Fibroblast of pulmonary artery (primary cell): ENCODE results near the gene NDUFB8.
"Not testable (repeated sequence)": the region's sequence is repeated elsewhere in the genome, so short reads cannot be mapped to it uniquely, and the experiment has no call there.

Experiments used
- DNase-seq: peaks from one replicate; pipeline ENCODE4 v3.0.0-alpha.2; 2010; ENCODE audit warnings: low read depth
- H3K4me3 ChIP-seq: replicated peaks from 2 replicates; pipeline ENCODE4 v1.5.1; 2011; ENCODE audit warnings: low read depth, mild to moderate bottlenecking, control low read depth, low read length, moderate library complexity
- TF ChIP-seq, protein P1 (sequence below): IDR thresholded peaks from 2 replicates; pipeline ENCODE4 v1.5.1; 2011; ENCODE audit warnings: mild to moderate bottlenecking, control low read depth, low read length, inconsistent platforms; ENCODE audit errors: missing control alignments

Gene NDUFB8

DNA sequence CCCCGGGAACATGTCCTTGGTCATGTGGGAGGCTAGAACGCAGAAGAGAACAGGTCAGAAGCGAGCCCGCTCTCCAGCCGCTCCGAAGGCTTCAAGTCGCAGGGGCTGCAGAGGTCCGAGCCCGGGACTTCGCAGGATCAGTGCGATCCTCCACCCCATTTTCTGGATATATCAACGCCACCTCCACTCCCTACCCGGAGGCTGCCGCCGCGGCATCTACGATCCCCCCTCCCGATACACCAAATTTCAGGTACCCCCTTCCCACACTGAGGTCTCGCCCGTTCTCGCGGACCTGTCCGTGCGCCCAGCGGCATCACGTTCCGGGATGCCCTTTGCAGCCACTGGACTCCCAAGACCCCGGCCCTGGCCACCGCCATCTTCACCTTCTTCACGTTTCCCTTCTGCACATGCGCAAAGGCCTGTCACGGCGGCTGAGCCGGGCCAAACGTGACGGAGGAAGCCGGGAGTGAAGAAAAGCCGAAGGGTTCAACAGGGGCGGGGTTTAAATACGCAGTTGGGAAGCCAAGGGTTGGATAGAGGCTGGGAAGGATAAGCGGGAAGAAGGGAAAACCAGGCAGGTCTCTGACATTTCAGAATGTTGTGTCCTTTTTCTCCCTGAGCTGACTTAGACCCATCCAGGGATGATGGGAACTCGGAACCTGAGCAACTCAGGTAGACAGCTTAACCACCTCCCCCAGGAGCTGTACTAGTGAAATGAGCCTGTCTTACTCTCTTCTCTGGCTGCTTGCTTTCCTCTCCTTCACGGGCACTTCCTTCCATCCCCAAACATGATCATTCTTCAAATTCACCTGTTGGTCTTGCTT lies at the start of gene NDUFB8:
Gene NDUFB8 (minus strand): TSS at position 397 of the 824 bp plus-strand sequence. CDS start 20 bp downstream, at position 377.
- H3K4me3 ChIP-seq = peak within 1 kb of the TSS; percentile 99
- DNase-seq = peak; percentile 86
- TF ChIP-seq, protein P1, sequence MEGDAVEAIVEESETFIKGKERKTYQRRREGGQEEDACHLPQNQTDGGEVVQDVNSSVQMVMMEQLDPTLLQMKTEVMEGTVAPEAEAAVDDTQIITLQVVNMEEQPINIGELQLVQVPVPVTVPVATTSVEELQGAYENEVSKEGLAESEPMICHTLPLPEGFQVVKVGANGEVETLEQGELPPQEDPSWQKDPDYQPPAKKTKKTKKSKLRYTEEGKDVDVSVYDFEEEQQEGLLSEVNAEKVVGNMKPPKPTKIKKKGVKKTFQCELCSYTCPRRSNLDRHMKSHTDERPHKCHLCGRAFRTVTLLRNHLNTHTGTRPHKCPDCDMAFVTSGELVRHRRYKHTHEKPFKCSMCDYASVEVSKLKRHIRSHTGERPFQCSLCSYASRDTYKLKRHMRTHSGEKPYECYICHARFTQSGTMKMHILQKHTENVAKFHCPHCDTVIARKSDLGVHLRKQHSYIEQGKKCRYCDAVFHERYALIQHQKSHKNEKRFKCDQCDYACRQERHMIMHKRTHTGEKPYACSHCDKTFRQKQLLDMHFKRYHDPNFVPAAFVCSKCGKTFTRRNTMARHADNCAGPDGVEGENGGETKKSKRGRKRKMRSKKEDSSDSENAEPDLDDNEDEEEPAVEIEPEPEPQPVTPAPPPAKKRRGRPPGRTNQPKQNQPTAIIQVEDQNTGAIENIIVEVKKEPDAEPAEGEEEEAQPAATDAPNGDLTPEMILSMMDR = no peak

DNA sequence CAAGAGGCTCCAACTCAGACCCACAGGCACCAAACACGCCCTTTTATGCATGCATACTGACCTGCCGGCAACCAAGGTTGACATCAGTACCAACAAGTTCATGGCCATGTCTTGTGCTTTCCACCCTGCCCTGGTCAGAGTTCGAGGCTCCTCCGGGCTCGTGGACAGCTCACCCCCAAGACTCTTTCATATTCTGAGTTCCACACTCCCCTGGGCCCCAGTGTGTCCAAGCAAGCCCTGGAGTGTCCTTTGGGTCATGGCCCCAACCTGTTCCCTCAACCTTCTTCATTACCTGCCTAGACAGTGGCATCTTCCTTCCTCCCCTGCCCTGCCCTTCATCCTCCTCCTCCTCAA lies 46.6 kb upstream of the NDUFB8 start:
- DNase-seq = no peak
- no peak overlapping the region for H3K4me3 ChIP-seq
- TF ChIP-seq, protein P1 = no peak

DNA sequence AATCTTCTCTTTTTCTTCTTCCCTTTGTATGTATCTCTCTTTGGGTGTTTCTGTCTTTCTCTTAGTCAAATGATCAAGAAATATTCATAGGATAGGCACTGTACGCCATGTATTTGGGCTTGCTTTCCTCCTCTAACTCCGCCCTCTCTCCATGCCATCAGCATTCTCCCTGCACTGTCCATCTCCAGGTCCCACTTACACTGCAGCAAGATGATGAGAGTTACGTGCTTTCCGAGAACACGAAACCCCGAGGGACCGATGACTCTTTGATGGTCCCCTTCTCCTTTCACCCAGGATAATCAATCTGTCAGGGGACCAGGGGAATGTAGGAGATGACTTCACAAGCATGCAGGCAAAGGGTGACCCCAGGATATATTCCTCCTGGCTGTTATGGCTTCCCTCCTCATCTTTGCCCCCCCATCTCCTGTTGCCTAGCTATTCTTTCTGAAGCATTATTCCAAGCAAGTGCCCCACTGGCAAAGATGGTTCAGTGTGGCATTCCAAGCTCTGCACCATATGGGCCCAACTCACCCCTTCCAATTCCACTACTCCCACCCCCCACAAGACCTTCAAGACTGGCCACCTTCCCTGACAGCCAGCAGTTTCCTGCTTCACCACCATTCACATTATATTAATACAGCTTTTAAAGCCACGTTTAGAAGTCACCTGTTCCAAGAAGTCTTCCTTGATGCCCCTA lies 46.1 kb upstream of the NDUFB8 start:
- no peak for DNase-seq
- TF ChIP-seq, protein P1 = no peak
- H3K4me3 ChIP-seq = no peak overlapping the region

DNA sequence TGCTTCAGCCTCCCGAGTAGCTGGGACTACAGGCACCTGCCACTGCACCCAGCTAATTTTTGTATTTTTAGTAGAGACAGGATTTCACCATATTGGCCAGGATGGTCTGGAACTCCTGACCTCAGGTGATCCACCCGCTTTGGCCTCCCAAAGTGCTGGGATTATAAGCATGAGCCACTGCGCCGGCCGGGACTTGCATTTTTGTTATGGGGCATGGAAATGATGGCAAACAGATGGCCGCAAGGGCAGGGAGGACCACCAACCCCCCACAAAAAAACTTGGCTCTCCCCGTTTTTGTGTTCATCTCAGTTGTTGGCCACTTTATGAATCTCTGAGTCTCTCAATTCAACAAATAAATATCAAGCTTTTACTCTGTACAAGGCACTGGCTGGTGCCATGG lies 45.5 kb upstream of the NDUFB8 start:
- H3K4me3 ChIP-seq, DNase-seq: not testable (repeated sequence)

DNA sequence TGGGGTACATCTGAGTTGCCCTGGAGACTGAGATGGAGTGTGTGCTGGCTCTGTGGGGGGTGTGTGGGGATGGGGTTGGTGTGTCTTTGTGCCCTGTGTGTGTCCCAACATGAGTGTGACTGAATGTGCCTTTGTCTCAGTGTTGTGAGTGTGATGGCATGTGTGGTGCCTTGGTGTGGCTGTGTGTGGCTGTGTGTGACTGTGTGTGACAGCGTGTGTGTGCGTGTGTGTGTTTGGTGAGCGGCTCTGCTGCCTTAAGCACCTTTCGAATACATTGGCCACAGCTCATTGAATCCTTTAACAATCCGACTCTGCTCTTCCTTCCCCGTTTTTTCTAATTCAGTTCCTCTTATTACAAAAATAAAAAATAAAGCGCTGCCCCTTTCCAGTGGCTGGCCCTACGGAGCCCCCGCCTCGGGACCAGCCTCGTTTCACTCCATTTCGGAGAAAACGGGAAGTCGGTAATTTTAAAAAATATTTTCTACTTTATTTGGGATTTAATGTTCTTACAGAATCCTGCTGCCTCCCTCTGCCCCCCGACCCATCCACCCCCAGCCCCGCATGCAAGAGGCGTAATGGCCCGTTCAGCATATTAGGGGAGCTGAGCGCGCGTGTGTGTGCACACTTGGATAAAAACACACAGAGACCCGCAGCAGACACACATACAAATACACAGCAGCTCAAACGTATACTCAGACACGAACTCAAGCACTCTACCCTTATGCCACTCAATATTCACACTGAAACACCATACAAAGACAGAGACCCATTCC lies 41.6 kb upstream of the NDUFB8 start:
- DNase-seq = no peak
- H3K4me3 ChIP-seq = no peak overlapping the region
- TF ChIP-seq, protein P1 = no peak

DNA sequence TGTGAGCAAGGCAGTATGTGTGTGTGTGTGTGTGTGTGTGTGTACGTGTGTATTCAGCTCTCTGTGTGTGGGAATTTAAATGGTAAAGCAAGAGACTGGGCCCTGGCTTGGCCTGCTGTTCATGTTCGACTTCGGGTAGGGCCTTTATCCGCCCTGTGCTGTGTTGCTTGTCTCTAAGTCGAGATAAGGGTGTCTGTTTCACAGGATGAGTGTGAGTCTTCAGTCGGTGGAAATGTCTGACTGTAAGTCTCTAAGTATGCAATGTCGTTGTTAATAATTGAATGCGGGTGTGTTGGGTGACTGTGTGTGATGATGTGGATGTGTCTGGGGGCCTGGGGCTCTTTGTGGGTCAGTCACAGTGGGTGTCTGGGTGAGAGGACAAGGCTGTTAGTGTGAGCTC lies 40.8 kb upstream of the NDUFB8 start:
- no peak overlapping the region for H3K4me3 ChIP-seq
- TF ChIP-seq, protein P1 = no peak
- no peak for DNase-seq
